Measurements from ENCODE around the gene GBE1.

The GBE1 gene

GRCh38 chr3:81462921-81463320 lies 298.5 kb downstream of the GBE1 start:
- DNase-seq = no peak

DNA sequence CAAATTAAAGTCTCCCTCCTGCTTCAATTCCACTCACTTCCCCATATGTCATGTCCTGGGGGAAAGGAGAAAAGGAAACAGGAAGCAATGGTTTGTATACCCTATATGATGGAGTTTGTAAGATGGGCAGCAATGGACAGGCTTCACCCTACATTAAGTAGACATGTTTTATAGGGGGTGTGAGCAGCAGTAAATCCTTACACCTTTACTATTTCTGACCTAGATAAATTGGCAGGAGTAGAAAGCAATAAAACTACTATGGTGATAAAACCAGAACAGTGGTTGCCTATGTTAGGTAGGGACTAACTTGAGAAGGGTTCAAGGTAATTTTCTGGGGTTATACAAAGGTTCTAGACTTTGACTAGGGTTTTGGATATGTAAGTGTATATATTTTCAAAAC lies 301.7 kb downstream of the GBE1 start:
- DNase-seq = no peak

DNA sequence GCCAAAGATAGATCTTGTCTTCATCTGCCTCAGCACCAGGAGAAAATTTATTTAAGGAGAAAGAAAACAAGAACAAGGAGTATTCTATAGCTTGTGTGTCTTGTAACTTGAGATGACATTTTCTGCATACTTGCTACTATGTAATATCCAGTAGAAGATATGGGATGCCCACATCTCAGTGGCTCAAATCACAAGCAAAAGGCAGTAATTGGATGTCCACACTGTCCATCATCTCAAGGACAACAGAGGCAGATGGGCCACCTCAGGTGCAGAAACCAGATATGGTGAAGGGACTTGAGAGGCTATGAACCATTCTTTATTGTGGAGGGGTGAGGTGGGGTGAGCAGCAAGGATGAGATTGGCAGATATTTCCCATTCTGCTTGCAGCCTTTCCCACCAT lies 309.0 kb downstream of the GBE1 start:
- no peak for DNase-seq

DNA sequence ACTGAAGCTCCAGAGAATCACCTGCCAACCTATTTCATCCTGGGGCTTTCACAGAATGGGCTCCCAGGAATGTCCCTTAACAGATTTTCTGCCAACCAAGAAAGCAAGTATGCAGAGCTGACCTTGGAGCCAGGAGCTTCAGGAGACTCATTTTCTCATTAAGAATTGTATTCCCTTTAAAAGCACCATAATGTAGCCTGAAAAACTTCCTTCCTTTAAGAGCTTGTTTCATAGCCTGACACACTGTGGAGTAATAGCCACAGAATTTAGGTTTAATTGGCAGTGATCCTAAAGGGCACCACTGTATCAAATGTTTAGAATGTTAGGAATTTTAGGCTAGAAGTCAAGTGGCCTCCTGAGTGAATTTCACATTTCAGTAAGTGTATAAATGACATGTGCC lies 309.8 kb downstream of the GBE1 start:
- peak; percentile 18 for DNase-seq

GRCh38 chr3:81451140-81451539 lies 310.3 kb downstream of the GBE1 start:
- no peak for DNase-seq

- no peak for DNase-seq
Observed at GRCh38 chr3:81446806-81447205, 314.6 kb downstream of the GBE1 start.

GRCh38 chr3:81445712-81446111 lies 315.7 kb downstream of the GBE1 start:
- no peak for DNase-seq

DNA sequence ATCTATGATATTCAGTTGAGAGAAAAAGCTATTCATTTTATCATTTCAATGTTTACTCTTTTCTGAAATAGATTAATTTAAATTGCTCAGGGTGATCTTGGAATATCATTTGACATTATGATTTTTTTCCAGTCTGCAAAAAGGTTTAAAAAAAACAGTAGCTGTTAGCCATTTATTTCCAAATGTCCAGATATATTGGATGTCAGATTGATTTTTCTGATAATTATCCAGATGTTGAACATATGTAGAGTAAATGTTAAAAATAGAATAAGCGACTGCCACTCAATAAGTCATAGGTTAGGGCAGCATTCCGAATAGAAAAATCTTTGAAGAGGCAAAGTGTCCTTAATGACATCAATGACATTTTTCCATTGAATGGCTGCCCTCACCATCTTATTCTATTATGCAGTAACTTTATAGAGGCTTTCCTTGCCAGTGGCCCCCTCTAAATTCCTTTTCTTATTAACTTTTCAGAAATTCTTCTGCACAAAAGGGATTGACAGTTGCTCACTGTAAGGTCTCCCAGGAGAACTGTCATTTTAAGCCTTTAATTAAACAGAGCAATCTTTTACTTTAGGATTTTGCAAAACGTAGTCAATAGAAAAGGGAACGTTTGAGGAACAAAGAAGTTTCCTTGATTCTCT lies 316.5 kb downstream of the GBE1 start:
- no peak for DNase-seq

- no peak for DNase-seq
Observed at GRCh38 chr3:81443958-81444357, 317.5 kb downstream of the GBE1 start.

- no peak for DNase-seq
Observed at GRCh38 chr3:81443457-81443782, 318.0 kb downstream of the GBE1 start.

- no peak for DNase-seq
Observed at GRCh38 chr3:81442758-81443456, 318.5 kb downstream of the GBE1 start.

DNA sequence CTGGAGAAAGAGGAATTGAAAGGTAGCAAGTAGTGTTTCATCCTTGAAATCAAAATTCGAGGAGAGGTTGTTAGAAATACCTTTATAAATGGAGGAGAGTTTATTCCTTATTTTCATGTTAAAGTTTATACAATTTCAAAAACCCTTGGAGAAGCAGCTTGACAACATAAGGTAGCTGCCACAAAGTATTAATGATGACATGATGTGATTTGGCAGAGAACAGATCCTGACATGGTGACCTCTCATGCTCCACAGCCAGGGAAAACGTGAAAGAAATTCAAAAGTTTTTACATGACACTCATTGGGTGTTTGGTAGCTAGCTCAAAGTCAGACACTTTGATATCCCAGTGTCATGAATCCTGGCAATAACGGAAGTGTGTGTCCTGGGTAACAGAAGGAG lies 320.8 kb downstream of the GBE1 start:
- no peak for DNase-seq
